Ishikawa (cell line): ENCODE measurements around the gene FBXL17.

Experiments
- CEBPB ChIP-seq: IDR thresholded peaks from 2 replicates; pipeline ENCODE4 v1.6.1; 2012
- CREB1 ChIP-seq: IDR thresholded peaks from 2 replicates; pipeline ENCODE4 v1.6.1; 2012; ENCODE audit warnings: low read depth
- EGR1 ChIP-seq: IDR thresholded peaks from 2 replicates; pipeline ENCODE4 v1.6.1; 2012
- EP300 ChIP-seq: IDR thresholded peaks from 2 replicates; pipeline ENCODE4 v1.6.1; 2012; ENCODE audit warnings: borderline replicate concordance
- FOXM1 ChIP-seq: IDR thresholded peaks from 2 replicates; pipeline ENCODE4 v1.6.1; 2012; ENCODE audit warnings: low read depth, borderline replicate concordance
- MAX ChIP-seq: IDR thresholded peaks from 2 replicates; pipeline ENCODE4 v1.6.1; 2012
- NFIC ChIP-seq: IDR thresholded peaks from 2 replicates; pipeline ENCODE4 v1.6.1; 2012
- RAD21 ChIP-seq: IDR thresholded peaks from 2 replicates; pipeline ENCODE4 v1.6.1; 2012; ENCODE audit warnings: low read depth
- REST ChIP-seq: IDR thresholded peaks from 2 replicates; pipeline ENCODE4 v1.6.1; 2012; ENCODE audit warnings: low read depth, mild to moderate bottlenecking
- TAF1 ChIP-seq: IDR thresholded peaks from 2 replicates; pipeline ENCODE4 v1.6.1; 2012; ENCODE audit warnings: low read depth, mild to moderate bottlenecking
- TCF12 ChIP-seq: IDR thresholded peaks from 2 replicates; pipeline ENCODE4 v1.6.1; 2012; ENCODE audit warnings: low read depth
- TEAD4 ChIP-seq: IDR thresholded peaks from 2 replicates; pipeline ENCODE4 v1.6.1; 2012
- USF1 ChIP-seq: IDR thresholded peaks from 2 replicates; pipeline ENCODE4 v1.6.1; 2012
- YY1 ChIP-seq: IDR thresholded peaks from 2 replicates; pipeline ENCODE4 v1.6.1; 2012; ENCODE audit warnings: low read depth
- ZBTB7A ChIP-seq: IDR thresholded peaks from 2 replicates; pipeline ENCODE4 v1.6.1; 2012; ENCODE audit warnings: low read depth

The FBXL17 gene

GRCh38 chr5:108061941-108062340, 320.0 kb downstream of the FBXL17 start:
- TF ChIP-seq CEBPB, result no peak

- TF ChIP-seq MAX, result no peak
- TF ChIP-seq EP300, result no peak
- no peak for TF ChIP-seq USF1
- TF ChIP-seq RAD21, result no peak
- no peak for TF ChIP-seq REST
- no peak for TF ChIP-seq TEAD4
- TF ChIP-seq TCF12, result no peak
- no peak for TF ChIP-seq TAF1
- no peak for TF ChIP-seq NFIC
- TF ChIP-seq ZBTB7A, result no peak
- TF ChIP-seq EGR1, result no peak
Measured at GRCh38 chr5:108060340-108060739, 321.6 kb downstream of the FBXL17 start.

- TF ChIP-seq CREB1 (no peak), CEBPB (0 out of 2 replicates have a peak, but pooled peaks have one; percentile 22)
Measured at GRCh38 chr5:108059334-108059733, 322.6 kb downstream of the FBXL17 start.

GRCh38 chr5:108054349-108054748, 327.5 kb downstream of the FBXL17 start:
- TF ChIP-seq YY1 (no peak), EP300 (no peak), FOXM1 (no peak), TCF12 (no peak), TAF1 (no peak), MAX (no peak), RAD21 (no peak), USF1 (no peak), ZBTB7A (no peak), TEAD4 (no peak), CREB1 (no peak), CEBPB (no peak), REST (no peak)

GRCh38 chr5:108046955-108047670, 334.8 kb downstream of the FBXL17 start:
- TF ChIP-seq EP300, result no peak
- no peak for TF ChIP-seq TCF12
- TF ChIP-seq REST, result no peak
- TF ChIP-seq MAX, result no peak
- TF ChIP-seq TEAD4, result no peak
- TF ChIP-seq NFIC, result no peak
- TF ChIP-seq ZBTB7A, result no peak
- TF ChIP-seq YY1, result no peak
- no peak for TF ChIP-seq FOXM1
- TF ChIP-seq USF1, result no peak
- no peak for TF ChIP-seq EGR1
- no peak for TF ChIP-seq CREB1
- TF ChIP-seq CEBPB, result no peak
- no peak for TF ChIP-seq RAD21
- no peak for TF ChIP-seq TAF1
